ENCODE measurements around the gene C1orf50. TPM values are rescaled to one million over a fixed set of nuclear protein-coding genes. Genes with fewer than 3 reads are reported as not detected.
"Not testable (repeated sequence)": the region's sequence is repeated elsewhere in the genome, so short reads cannot be mapped to it uniquely, and the experiment has no call there.

Gene C1orf50
- total RNA-seq, 6 donors from 2014 or later = 0.55 to 7.4 (median 2.5) TPM

- H3K9me3 ChIP-seq = no peaks in the 10 kb centered on the region
- WGBS, 2 donors = 61 to 62% methylated on average over 9 to 14 of the region's 14 CpGs
- TF ChIP-seq EP300 (IDR thresholded peaks at IDR 0.05) = no peak
- TF ChIP-seq CTCF (IDR thresholded peaks at IDR 0.05) = peak in 5 of 6 experiments; percentile 33 to 67 (median 51)
- no peak overlapping the region for H3K4me3 ChIP-seq
- no peaks in the 10 kb centered on the region for H3K4me1 ChIP-seq
- no peaks in the 10 kb centered on the region for H3K27me3 ChIP-seq
- H3K27ac ChIP-seq = no peak overlapping the region
- peak in 1 of 2 donors; percentile 82 for DNase-seq
- H3K36me3 ChIP-seq = peaks cover 20 to 57% (median 36%) of the 10 kb centered on the region in 4 donors
- ATAC-seq (ENCODE audit: low FRiP score in 2 of 2) = peak in 1 of 2 donors; percentile 55
Measured at GRCh38 chr1:42747125-42747524, 19.9 kb upstream of the C1orf50 start.

GRCh38 chr1:42748021-42748420 is 19.0 kb upstream of the C1orf50 start:
- Histone ChIP-seq H3K27ac (no peak overlapping the region), H3K4me3 (no peak overlapping the region), H3K36me3 (peaks cover 28 to 65% (median 44%) of the 10 kb centered on the region in 4 donors), H3K27me3 (no peaks in the 10 kb centered on the region), H3K4me1 (no peaks in the 10 kb centered on the region), H3K9me3 (no peaks in the 10 kb centered on the region)
- DNase-seq (no peak), ATAC-seq (ENCODE audit: low FRiP score in 2 of 2) (no peak)
- TF ChIP-seq POLR2AphosphoS5 (IDR thresholded peaks at IDR 0.05) (no peak), POLR2A (IDR thresholded peaks at IDR 0.05) (no peak)
- 86 to 95% methylated on average over 9 to 10 of the region's 10 CpGs for WGBS, 2 donors

GRCh38 chr1:42748461-42749410 is 18.3 kb upstream of the C1orf50 start:
- 85 to 86% methylated on average over 14 of the region's 14 CpGs for WGBS, 2 donors
- Histone ChIP-seq H3K9me3 (no peaks in the 10 kb centered on the region), H3K36me3 (peaks cover 28 to 73% (median 47%) of the 10 kb centered on the region in 4 donors), H3K27ac (no peak overlapping the region), H3K4me1 (no peaks in the 10 kb centered on the region), H3K27me3 (no peaks in the 10 kb centered on the region), H3K4me3 (no peak overlapping the region)
- ATAC-seq (ENCODE audit: low FRiP score in 2 of 2) (peak in 1 of 2 donors; percentile 37), DNase-seq (no peak)
- no peak for TF ChIP-seq POLR2A (IDR thresholded peaks at IDR 0.05)
- TF ChIP-seq CTCF (IDR thresholded peaks at IDR 0.05) = no peak
- TF ChIP-seq EP300 (IDR thresholded peaks at IDR 0.05) = no peak
- no peak for TF ChIP-seq POLR2AphosphoS5 (IDR thresholded peaks at IDR 0.05)

GRCh38 chr1:42750041-42750440 is 17.0 kb upstream of the C1orf50 start:
- no peaks in the 10 kb centered on the region for H3K4me1 ChIP-seq
- no peaks in the 10 kb centered on the region for H3K9me3 ChIP-seq
- H3K4me3 ChIP-seq = no peak overlapping the region
- WGBS, 2 donors = 95% methylated on average over 11 to 12 of the region's 12 CpGs
- no peak for TF ChIP-seq POLR2A (IDR thresholded peaks at IDR 0.05)
- TF ChIP-seq EP300 (IDR thresholded peaks at IDR 0.05) = no peak
- no peak for TF ChIP-seq POLR2AphosphoS5 (IDR thresholded peaks at IDR 0.05)
- no peak for TF ChIP-seq CTCF (IDR thresholded peaks at IDR 0.05)
- no peaks in the 10 kb centered on the region for H3K27me3 ChIP-seq
- DNase-seq (no peak), ATAC-seq (ENCODE audit: low FRiP score in 2 of 2) (no peak)
- peaks cover 28 to 86% (median 59%) of the 10 kb centered on the region in 4 donors for H3K36me3 ChIP-seq
- no peak overlapping the region for H3K27ac ChIP-seq

- ATAC-seq (ENCODE audit: low FRiP score in 2 of 2); H3K4me1 ChIP-seq; H3K27ac ChIP-seq; H3K27me3 ChIP-seq; H3K9me3 ChIP-seq; H3K4me3 ChIP-seq; DNase-seq: not testable (repeated sequence)
- H3K36me3 ChIP-seq = peaks cover 20 to 90% (median 66%) of the 10 kb centered on the region in 4 donors
- WGBS, 2 donors = 96 to 97% methylated on average over 8 of the region's 8 CpGs
Measured at GRCh38 chr1:42751511-42752070, 15.5 kb upstream of the C1orf50 start.

Data from upper lobe of left lung (tissue), 6 donors.